ENCODE measurements around the gene SLC6A15.

Gene SLC6A15

DNA sequence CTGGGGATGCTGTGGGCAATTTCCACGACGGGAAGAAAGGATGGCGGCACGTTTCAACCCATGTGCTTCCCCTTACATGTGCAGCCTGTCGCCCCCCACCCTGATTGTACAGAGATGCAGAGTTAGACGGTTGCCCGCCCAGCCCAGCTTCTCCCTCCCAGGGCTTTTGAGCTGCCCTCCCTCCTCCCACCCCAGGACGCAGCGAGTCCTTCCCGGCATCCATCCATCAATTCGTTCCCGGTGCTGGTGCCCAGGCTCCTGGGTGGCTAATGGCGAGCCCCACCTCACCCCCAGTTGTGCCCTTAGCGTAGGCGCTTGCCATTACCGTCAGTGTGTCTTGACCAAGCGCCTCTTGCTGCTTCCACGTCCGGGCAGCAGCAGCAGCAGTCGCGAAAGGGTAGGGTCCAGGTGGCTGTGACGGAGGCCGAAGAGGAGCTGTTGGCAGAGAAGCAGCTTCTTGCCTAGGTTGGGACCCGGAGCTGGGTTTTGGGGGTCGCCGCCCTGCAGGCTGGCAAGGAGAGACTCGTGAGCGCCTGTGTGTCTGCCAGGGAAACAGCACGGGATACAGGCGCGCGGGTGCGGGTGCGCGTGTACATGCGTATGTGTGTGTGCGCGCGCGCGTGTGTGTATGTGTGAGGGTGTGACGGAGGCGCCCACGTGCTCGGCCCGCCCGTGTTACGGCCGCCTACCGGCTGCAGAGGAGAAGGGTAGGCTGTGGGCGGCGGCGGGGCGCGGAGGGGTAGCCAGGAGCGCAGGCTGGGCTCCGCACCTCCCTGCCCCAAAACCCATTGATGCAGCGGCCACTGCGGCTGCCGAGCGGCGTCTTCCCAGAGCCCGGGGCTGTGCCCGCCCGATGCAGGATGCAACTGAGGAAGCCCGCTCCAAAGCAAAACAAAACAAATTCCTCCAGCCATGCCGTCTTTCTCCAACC lies at the start of gene SLC6A15:
Gene SLC6A15, minus strand, starts transcription at position 602 of the 931 bp plus-strand sequence. CDS start 20,679 bp downstream, outside the sequence.
- no peak for TF ChIP-seq EZH2phosphoT487 (conservative IDR thresholded peaks at IDR 0.05; ENCODE audit: low read length)
- TF ChIP-seq, protein P1, sequence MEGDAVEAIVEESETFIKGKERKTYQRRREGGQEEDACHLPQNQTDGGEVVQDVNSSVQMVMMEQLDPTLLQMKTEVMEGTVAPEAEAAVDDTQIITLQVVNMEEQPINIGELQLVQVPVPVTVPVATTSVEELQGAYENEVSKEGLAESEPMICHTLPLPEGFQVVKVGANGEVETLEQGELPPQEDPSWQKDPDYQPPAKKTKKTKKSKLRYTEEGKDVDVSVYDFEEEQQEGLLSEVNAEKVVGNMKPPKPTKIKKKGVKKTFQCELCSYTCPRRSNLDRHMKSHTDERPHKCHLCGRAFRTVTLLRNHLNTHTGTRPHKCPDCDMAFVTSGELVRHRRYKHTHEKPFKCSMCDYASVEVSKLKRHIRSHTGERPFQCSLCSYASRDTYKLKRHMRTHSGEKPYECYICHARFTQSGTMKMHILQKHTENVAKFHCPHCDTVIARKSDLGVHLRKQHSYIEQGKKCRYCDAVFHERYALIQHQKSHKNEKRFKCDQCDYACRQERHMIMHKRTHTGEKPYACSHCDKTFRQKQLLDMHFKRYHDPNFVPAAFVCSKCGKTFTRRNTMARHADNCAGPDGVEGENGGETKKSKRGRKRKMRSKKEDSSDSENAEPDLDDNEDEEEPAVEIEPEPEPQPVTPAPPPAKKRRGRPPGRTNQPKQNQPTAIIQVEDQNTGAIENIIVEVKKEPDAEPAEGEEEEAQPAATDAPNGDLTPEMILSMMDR (IDR thresholded peaks at IDR 0.05; ENCODE audit: insufficient read depth, low read length, poor library complexity, severe bottlenecking) = no peak
- Histone ChIP-seq H3K27ac (ENCODE audit: low read depth, low read length) (no peak within 1 kb of the TSS), H4K20me1 (ENCODE audit: low read depth, low read length) (no peaks in the 10 kb centered on the region), H3K9ac (ENCODE audit: low read length) (no peak within 1 kb of the TSS), H3K79me2 (ENCODE audit: insufficient read depth, low read length) (no peaks in the 10 kb centered on the region), H3K27me3 (ENCODE audit: low read length) (no peaks in the 10 kb centered on the region), H3K9me2 (replicated peaks; ENCODE audit: insufficient read depth, low read length) (no peaks in the 10 kb centered on the region), H3K36me3 (ENCODE audit: low read length) (no peaks in the 10 kb centered on the region), H3K4me2 (ENCODE audit: low read depth, low read length, poor library complexity, severe bottlenecking) (no peak within 1 kb of the TSS), H3K4me3 (ENCODE audit: insufficient read depth, low read length, poor library complexity, severe bottlenecking) (no peak within 1 kb of the TSS), H2AFZ (ENCODE audit: low read depth, low read length, severe bottlenecking) (no peak within 1 kb of the TSS), H3F3A (ENCODE audit: insufficient read depth) (no peaks in the 10 kb centered on the region), H3K9me3 (ENCODE audit: insufficient read depth, low read length) (no peaks in the 10 kb centered on the region)

DNA sequence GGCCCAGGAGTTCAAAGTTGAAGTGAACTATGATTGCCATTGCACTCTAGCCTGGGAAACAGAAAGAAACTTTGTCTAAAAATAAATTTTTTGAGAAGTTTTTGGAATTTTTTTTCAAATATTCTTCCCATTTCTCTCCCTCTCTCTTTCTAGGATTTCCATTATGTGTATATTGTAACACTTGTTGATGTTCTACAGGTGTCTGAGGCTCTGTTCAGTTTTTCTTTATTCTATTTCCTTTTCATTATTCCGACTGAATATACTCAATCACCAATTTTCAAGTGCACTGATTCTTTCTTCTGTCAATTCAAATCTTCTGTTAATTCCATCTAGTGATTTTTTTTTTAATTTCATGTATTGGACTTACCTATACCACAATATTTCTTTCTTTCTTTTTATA lies 48.3 kb upstream of the SLC6A15 start:
- Histone ChIP-seq H3K36me3 (ENCODE audit: low read length) (no peaks in the 10 kb centered on the region), H3K27ac (ENCODE audit: low read depth, low read length) (no peak overlapping the region), H4K20me1 (ENCODE audit: low read depth, low read length) (no peaks in the 10 kb centered on the region), H3K4me3 (ENCODE audit: insufficient read depth, low read length, poor library complexity, severe bottlenecking) (no peak overlapping the region), H3K9ac (ENCODE audit: low read length) (no peak overlapping the region), H3K27me3 (ENCODE audit: low read length) (no peaks in the 10 kb centered on the region), H3K4me2 (ENCODE audit: low read depth, low read length, poor library complexity, severe bottlenecking) (no peak overlapping the region), H3F3A (ENCODE audit: insufficient read depth) (no peaks in the 10 kb centered on the region), H3K79me2 (ENCODE audit: insufficient read depth, low read length) (no peaks in the 10 kb centered on the region), H2AFZ (ENCODE audit: low read depth, low read length, severe bottlenecking) (no peak overlapping the region), H3K9me3 (ENCODE audit: insufficient read depth, low read length) (no peaks in the 10 kb centered on the region), H3K9me2 (replicated peaks; ENCODE audit: insufficient read depth, low read length) (no peaks in the 10 kb centered on the region)
- TF ChIP-seq, protein P1 (IDR thresholded peaks at IDR 0.05; ENCODE audit: insufficient read depth, low read length, poor library complexity, severe bottlenecking) = no peak
- no peak for TF ChIP-seq EZH2phosphoT487 (conservative IDR thresholded peaks at IDR 0.05; ENCODE audit: low read length)

GRCh38 chr12:84955298-84955697 lies 42.7 kb upstream of the SLC6A15 start:
- H3F3A ChIP-seq (ENCODE audit: insufficient read depth) = no peaks in the 10 kb centered on the region

More at GRCh38 chr12:84955298-84955697, 42.7 kb upstream of the SLC6A15 start:
- H3K9me2 ChIP-seq (replicated peaks; ENCODE audit: insufficient read depth, low read length) = no peaks in the 10 kb centered on the region
- no peak overlapping the region for H2AFZ ChIP-seq (ENCODE audit: low read depth, low read length, severe bottlenecking)
- no peak for TF ChIP-seq EZH2phosphoT487 (conservative IDR thresholded peaks at IDR 0.05; ENCODE audit: low read length)
- TF ChIP-seq, protein P1 (IDR thresholded peaks at IDR 0.05; ENCODE audit: insufficient read depth, low read length, poor library complexity, severe bottlenecking) = no peak
- H3K4me3 ChIP-seq (ENCODE audit: insufficient read depth, low read length, poor library complexity, severe bottlenecking) = no peak overlapping the region
- no peak overlapping the region for H3K27ac ChIP-seq (ENCODE audit: low read depth, low read length)
- no peaks in the 10 kb centered on the region for H3K79me2 ChIP-seq (ENCODE audit: insufficient read depth, low read length)
- no peak overlapping the region for H3K4me2 ChIP-seq (ENCODE audit: low read depth, low read length, poor library complexity, severe bottlenecking)
- no peaks in the 10 kb centered on the region for H3K9me3 ChIP-seq (ENCODE audit: insufficient read depth, low read length)
- no peak overlapping the region for H3K9ac ChIP-seq (ENCODE audit: low read length)
- H3K27me3 ChIP-seq (ENCODE audit: low read length) = no peaks in the 10 kb centered on the region
- H4K20me1 ChIP-seq (ENCODE audit: low read depth, low read length) = no peaks in the 10 kb centered on the region
- no peaks in the 10 kb centered on the region for H3K36me3 ChIP-seq (ENCODE audit: low read length)

All from SU-DHL-6 (cell line).